ENCODE results near the gene TXNRD2.

DNA sequence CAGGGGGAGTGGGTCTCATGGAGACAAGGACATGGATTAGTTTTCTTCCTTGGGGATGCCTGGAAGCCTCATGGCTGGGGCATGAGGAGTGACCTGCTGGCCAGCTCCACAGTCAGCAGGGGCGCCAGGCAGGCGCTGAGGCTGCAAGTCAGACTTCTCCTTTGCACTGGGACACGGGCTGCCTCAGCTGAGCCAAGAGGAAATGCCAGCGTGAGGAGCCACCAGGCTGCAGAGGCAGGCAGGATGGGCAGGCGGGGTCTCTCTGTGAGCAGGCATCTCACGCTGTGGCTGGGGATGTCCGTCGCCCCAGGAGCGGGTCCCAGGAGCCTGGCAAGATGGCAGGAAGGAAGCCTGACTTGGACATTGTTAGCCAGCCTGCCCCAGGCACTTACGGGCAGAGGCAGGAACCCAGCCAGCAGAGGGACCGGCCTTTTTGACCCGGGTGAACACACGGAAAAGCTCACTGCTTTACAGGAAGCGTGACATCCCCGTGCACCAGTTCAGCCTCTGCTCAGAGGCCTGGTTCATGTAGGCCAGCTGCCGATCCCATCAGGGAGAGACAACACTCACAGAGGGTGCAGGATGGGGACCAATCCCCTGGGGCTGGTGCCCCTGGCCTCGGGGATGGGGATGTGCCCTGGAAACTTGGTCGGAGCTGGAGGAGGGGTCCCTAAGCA lies 97.1 kb downstream of the TXNRD2 start:
- TF ChIP-seq EZH2 (IDR thresholded peaks at IDR 0.05; ENCODE audit: borderline replicate concordance, insufficient read depth, low read length, poor library complexity, severe bottlenecking) (no peak), EP300 (conservative IDR thresholded peaks at IDR 0.05; ENCODE audit: poor library complexity, severe bottlenecking) (no peak)
- TF ChIP-seq, protein P1, sequence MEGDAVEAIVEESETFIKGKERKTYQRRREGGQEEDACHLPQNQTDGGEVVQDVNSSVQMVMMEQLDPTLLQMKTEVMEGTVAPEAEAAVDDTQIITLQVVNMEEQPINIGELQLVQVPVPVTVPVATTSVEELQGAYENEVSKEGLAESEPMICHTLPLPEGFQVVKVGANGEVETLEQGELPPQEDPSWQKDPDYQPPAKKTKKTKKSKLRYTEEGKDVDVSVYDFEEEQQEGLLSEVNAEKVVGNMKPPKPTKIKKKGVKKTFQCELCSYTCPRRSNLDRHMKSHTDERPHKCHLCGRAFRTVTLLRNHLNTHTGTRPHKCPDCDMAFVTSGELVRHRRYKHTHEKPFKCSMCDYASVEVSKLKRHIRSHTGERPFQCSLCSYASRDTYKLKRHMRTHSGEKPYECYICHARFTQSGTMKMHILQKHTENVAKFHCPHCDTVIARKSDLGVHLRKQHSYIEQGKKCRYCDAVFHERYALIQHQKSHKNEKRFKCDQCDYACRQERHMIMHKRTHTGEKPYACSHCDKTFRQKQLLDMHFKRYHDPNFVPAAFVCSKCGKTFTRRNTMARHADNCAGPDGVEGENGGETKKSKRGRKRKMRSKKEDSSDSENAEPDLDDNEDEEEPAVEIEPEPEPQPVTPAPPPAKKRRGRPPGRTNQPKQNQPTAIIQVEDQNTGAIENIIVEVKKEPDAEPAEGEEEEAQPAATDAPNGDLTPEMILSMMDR (IDR thresholded peaks at IDR 0.05; ENCODE audit: poor library complexity, severe bottlenecking) = no peak
- TF ChIP-seq, protein P2, sequence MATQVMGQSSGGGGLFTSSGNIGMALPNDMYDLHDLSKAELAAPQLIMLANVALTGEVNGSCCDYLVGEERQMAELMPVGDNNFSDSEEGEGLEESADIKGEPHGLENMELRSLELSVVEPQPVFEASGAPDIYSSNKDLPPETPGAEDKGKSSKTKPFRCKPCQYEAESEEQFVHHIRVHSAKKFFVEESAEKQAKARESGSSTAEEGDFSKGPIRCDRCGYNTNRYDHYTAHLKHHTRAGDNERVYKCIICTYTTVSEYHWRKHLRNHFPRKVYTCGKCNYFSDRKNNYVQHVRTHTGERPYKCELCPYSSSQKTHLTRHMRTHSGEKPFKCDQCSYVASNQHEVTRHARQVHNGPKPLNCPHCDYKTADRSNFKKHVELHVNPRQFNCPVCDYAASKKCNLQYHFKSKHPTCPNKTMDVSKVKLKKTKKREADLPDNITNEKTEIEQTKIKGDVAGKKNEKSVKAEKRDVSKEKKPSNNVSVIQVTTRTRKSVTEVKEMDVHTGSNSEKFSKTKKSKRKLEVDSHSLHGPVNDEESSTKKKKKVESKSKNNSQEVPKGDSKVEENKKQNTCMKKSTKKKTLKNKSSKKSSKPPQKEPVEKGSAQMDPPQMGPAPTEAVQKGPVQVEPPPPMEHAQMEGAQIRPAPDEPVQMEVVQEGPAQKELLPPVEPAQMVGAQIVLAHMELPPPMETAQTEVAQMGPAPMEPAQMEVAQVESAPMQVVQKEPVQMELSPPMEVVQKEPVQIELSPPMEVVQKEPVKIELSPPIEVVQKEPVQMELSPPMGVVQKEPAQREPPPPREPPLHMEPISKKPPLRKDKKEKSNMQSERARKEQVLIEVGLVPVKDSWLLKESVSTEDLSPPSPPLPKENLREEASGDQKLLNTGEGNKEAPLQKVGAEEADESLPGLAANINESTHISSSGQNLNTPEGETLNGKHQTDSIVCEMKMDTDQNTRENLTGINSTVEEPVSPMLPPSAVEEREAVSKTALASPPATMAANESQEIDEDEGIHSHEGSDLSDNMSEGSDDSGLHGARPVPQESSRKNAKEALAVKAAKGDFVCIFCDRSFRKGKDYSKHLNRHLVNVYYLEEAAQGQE (IDR thresholded peaks at IDR 0.05; ENCODE audit: borderline replicate concordance) = no peak
